Endodermal cell (in vitro differentiated cells): ENCODE results near the gene NDUFB4. TPM values are rescaled to one million over a fixed set of nuclear protein-coding genes. Genes with fewer than 3 reads are reported as not detected.

Experiments
- DNase-seq: peaks from one replicate; pipeline ENCODE4 v3.0.0-alpha.2; 2017
- H3K27ac ChIP-seq: 2 replicates; pipeline ENCODE4 v1.5.1; 2013; ENCODE audit warnings: mild to moderate bottlenecking, low read depth, low read length, moderate library complexity
- H3K27me3 ChIP-seq: 2 replicates; pipeline ENCODE4 v1.6.1; 2013; ENCODE audit warnings: mild to moderate bottlenecking, low read length, moderate library complexity; ENCODE audit not compliant: insufficient read depth, control insufficient read depth, poor library complexity, severe bottlenecking
- H3K36me3 ChIP-seq: 2 replicates; pipeline ENCODE4 v1.7.0; 2013; ENCODE audit warnings: mild to moderate bottlenecking, low read length, moderate library complexity; ENCODE audit not compliant: control insufficient read depth, insufficient read depth
- H3K4me1 ChIP-seq: one replicate; pipeline ENCODE4 v1.7.0; 2013; ENCODE audit warnings: low read length; ENCODE audit not compliant: control insufficient read depth, insufficient read depth
- H3K4me3 ChIP-seq: 2 replicates; pipeline ENCODE4 v1.5.1; 2013; ENCODE audit warnings: mild to moderate bottlenecking, low read length, moderate library complexity
- H3K9ac ChIP-seq: 2 replicates; pipeline ENCODE4 v1.6.1; 2013; ENCODE audit warnings: mild to moderate bottlenecking, low read length, moderate library complexity; ENCODE audit not compliant: poor library complexity, severe bottlenecking; ENCODE audit errors: extremely low read depth
- H3K9me3 ChIP-seq: 2 replicates; pipeline ENCODE4 v1.6.1; 2013; ENCODE audit warnings: mild to moderate bottlenecking, low read length, moderate library complexity; ENCODE audit not compliant: control insufficient read depth
- H3K27ac Mint-ChIP-seq: 2 replicates; pipeline ENCODE4 v1.8.0; 2020; ENCODE audit warnings: mixed read lengths
- H3K27me3 Mint-ChIP-seq: 2 replicates; pipeline ENCODE4 v1.8.0; 2021; ENCODE audit warnings: mild to moderate bottlenecking, mixed read lengths; ENCODE audit not compliant: insufficient read depth
- H3K36me3 Mint-ChIP-seq: 2 replicates; pipeline ENCODE4 v1.8.0; 2020; ENCODE audit warnings: low read depth, mixed read lengths
- H3K4me1 Mint-ChIP-seq: 2 replicates; pipeline ENCODE4 v1.8.0; 2020; ENCODE audit warnings: mixed read lengths
- H3K4me3 Mint-ChIP-seq: 2 replicates; pipeline ENCODE4 v1.8.0; 2020; ENCODE audit warnings: mild to moderate bottlenecking, moderate library complexity, mixed read lengths
- H3K9me3 Mint-ChIP-seq: 2 replicates; pipeline ENCODE4 v1.8.0; 2020; ENCODE audit warnings: mild to moderate bottlenecking, mixed read lengths
- WGBS, 2 experiments: methylation state at CpG; one replicate each; pipeline versions ENCODE4 v1.1.5 to v1.1.7; 2013; ENCODE audit warnings: missing lambda C conversion rate in 2 of 2, mixed read lengths in 1 of 2; ENCODE audit not compliant: insufficient coverage in 1 of 2, insufficient read length in 1 of 2; 5-methylcytosine and 5-hydroxymethylcytosine counted together
- total RNA-seq, 2 donors: library from RNA; stranded (reverse); fragmentation: NEBNext Ultra II Directional in 1 of 2; extraction: Animal tissue kit (Norgen Biotek cat#: 25700) in 1 of 2; gene quantifications; 2 replicates in 1 of 2; 3 replicates in 1 of 2; pipeline ENCODE4 v1.2.1, GENCODE V29; 2021
- TF ChIP-seq, protein P1 (sequence below): fragments of 200-600 bp; sonication (generic); conservative IDR thresholded peaks from 2 replicates; pipeline ENCODE4 v1.5.0; 2021; ENCODE audit warnings: antibody characterized with exemption, mild to moderate bottlenecking

NDUFB4 gene
- total RNA-seq, 2 donors from 2014 or later: 144 to 181 TPM

DNA sequence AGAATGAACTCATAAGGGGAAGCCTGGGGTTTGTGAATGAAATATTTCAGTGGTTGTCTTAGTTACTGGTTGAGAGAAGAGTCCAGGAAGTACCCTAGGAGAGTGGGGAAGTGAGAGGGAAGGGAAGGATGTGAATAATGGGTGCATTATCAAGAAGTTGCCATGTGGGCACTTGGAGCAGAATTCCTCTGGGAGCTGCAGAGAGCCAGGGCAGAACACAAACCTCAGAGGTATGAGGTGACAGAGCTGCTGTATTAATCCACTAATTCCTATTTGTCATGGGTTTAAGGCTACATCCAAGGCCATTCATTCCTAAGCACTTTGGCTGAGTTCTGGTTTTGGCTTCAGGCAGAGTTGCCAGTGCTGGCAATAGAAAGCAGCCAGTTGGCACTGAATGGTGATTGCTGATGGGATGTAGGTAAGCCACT lies 29.0 kb downstream of the NDUFB4 start:
- no peak overlapping the region for H3K4me3 ChIP-seq
- TF ChIP-seq, protein P1, sequence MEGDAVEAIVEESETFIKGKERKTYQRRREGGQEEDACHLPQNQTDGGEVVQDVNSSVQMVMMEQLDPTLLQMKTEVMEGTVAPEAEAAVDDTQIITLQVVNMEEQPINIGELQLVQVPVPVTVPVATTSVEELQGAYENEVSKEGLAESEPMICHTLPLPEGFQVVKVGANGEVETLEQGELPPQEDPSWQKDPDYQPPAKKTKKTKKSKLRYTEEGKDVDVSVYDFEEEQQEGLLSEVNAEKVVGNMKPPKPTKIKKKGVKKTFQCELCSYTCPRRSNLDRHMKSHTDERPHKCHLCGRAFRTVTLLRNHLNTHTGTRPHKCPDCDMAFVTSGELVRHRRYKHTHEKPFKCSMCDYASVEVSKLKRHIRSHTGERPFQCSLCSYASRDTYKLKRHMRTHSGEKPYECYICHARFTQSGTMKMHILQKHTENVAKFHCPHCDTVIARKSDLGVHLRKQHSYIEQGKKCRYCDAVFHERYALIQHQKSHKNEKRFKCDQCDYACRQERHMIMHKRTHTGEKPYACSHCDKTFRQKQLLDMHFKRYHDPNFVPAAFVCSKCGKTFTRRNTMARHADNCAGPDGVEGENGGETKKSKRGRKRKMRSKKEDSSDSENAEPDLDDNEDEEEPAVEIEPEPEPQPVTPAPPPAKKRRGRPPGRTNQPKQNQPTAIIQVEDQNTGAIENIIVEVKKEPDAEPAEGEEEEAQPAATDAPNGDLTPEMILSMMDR: no peak
- no peak overlapping the region for H3K27ac ChIP-seq
- no peaks in the 10 kb centered on the region for H3K36me3 ChIP-seq
- no peaks in the 10 kb centered on the region for H3K4me1 ChIP-seq
- no peak for DNase-seq
- Mint-ChIP-seq H3K36me3 (peaks cover 8% of the 10 kb centered on the region), H3K27ac (no peak overlapping the region), H3K4me3 (no peak overlapping the region), H3K9me3 (peaks cover 41% of the 10 kb centered on the region), H3K4me1 (peaks cover 2% of the 10 kb centered on the region), H3K27me3 (peaks cover 2% of the 10 kb centered on the region)
- peaks cover 26% of the 10 kb centered on the region for H3K9me3 ChIP-seq
- H3K9ac ChIP-seq: no peak overlapping the region
- no peaks in the 10 kb centered on the region for H3K27me3 ChIP-seq

DNA sequence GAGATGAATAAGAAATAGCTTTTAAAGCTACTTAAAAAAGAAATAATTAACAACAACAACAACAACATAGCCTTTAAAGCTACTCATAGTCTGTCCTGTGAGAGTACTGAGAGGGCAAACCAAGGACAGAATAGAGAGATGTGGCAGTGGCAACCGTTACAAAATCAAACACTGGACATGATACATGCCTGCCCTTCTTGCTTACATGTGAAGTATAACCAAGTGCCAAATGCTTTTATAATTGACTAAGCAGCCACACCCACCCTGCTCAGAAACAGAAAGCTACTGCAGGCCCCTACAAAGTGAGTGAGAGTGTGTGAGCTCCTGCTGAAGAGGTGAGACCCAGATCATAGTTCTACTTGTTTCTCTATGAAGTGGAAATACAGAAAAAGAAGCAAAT lies 38.4 kb downstream of the NDUFB4 start:
- no peak for DNase-seq
- Histone ChIP-seq H3K4me1 (peaks cover 4% of the 10 kb centered on the region), H3K27me3 (no peaks in the 10 kb centered on the region), H3K27ac (no peak overlapping the region), H3K4me3 (no peak overlapping the region), H3K9me3 (peaks cover 16% of the 10 kb centered on the region), H3K9ac (no peak overlapping the region), H3K36me3 (no peaks in the 10 kb centered on the region)
- Mint-ChIP-seq H3K4me1 (peaks cover 6% of the 10 kb centered on the region), H3K36me3 (peaks cover 2% of the 10 kb centered on the region), H3K27ac (no peak overlapping the region), H3K9me3 (peaks cover 13% of the 10 kb centered on the region), H3K27me3 (no peaks in the 10 kb centered on the region), H3K4me3 (no peak overlapping the region)
- WGBS, 2 experiments: 91 to 100% methylated on average over 1 of the region's 1 CpG
- TF ChIP-seq, protein P1: no peak

DNA sequence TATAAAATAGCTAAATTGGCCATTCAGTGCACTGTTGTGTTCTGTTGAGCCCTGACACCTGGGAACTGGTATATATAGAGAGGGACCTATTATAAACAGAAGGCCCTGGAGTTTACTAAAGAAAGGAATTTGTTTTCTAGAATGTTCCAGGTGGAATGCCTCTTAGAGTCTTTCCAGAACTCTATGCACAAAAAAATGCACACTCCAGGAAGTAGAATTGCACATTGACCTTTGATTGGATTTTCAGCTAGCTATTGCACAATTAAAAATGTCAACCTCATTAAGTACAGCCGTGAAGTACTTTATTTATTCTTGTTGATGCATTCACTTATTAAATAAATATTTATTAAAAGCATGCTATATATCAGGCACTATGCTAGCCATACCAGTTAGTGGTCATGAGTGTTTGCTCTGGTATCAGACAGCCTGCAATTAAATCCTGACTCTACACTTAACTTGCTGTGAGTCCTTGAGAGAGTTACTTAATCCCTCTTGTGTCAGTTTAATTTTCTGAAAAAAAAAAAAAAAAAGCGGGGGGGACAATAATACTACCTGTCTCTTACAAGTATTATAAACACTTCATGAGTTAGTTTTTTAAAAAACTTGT lies 40.8 kb downstream of the NDUFB4 start:
- H3K27ac Mint-ChIP-seq: no peak overlapping the region
- Histone ChIP-seq H3K4me1 (peaks cover 4% of the 10 kb centered on the region), H3K9ac (no peak overlapping the region), H3K36me3 (no peaks in the 10 kb centered on the region), H3K27me3 (no peaks in the 10 kb centered on the region), H3K27ac (no peak overlapping the region), H3K9me3 (peaks cover 9% of the 10 kb centered on the region), H3K4me3 (no peak overlapping the region)
- H3K9me3 Mint-ChIP-seq: peaks cover 2% of the 10 kb centered on the region
- peaks cover 2% of the 10 kb centered on the region for H3K36me3 Mint-ChIP-seq
- H3K4me3 Mint-ChIP-seq: no peak overlapping the region
- TF ChIP-seq, protein P1: no peak
- WGBS, 2 experiments: no CpG with 5 or more reads among the region's 2 CpGs
- no peaks in the 10 kb centered on the region for H3K27me3 Mint-ChIP-seq
- DNase-seq: no peak
- H3K4me1 Mint-ChIP-seq: peaks cover 6% of the 10 kb centered on the region
